Measurements from ENCODE around the gene CST3. TPM values are rescaled to one million over a fixed set of nuclear protein-coding genes. Genes with fewer than 3 reads are reported as not detected.
"Not testable (repeated sequence)": the region's sequence is repeated elsewhere in the genome, so short reads cannot be mapped to it uniquely, and the experiment has no call there.

CST3 gene
- total RNA-seq, 2 experiments from 2014 or later, result 0.26 to 0.29 TPM

DNA sequence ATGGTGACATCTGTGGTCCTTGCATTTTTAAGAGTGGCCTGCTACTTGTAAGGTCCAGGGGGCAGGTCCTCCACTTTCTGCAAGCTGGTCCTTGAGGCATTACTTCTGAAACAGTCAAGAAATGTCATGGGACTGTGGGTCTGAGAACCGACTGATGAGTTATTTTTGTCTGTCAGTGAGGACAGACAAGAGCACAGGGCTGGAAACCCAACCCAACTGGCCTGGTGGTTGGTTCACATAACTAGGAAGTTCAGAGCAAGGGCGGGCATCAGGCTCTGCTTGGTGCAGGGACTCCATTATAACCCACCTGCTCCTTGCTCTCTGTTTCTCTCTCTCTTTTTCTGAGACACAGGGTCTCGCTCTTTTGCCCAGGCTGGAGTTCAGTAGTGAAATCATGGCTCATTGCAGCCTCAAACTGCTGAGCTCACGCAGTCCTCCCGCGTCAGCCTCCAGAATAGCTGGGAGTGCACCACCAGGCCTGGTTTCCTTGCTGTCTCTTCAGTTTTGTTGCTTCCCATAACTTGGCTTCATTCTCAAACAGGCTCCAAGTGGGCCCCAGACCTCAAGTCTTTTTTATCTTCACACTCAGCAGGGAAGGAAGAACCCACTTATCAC is 9.2 kb downstream of the CST3 start:
- intact Hi-C loops (cut with micrococcal nuclease), result no loop called here
- CTCF ChIA-PET, result no interaction called here
- Mint-ChIP-seq H3K27ac (no peak overlapping the region), H3K36me3 (no peaks in the 10 kb centered on the region), H3K4me3 (no peak overlapping the region), H3K27me3 (peaks cover 3% of the 10 kb centered on the region), H3K9me3 (no peaks in the 10 kb centered on the region), H3K4me1 (ENCODE audit: low read depth) (no peaks in the 10 kb centered on the region)
- DNase-seq, result no peak
- POLR2A ChIA-PET, result no interaction called here

DNA sequence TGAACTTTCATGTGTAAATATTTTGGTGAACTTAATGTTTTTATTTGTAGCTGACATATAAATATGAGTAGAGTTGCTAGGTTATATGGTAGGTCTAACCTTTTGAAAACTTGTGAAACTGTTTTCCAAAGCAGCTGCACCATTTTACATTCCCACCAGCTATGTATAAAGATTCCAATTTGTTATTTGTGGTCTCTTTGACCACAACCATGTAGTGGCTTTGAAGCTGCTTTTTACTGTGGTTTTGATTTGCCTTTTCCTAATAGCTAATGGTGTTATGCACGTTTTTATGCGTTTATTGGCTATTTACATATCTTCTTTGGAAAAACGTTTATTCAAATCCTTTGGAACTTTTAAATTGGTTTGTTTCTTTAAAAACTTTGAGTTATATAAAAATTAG is 10.3 kb downstream of the CST3 start:
- Mint-ChIP-seq H3K27me3 (peaks cover 3% of the 10 kb centered on the region), H3K4me1 (ENCODE audit: low read depth) (no peaks in the 10 kb centered on the region), H3K9me3 (no peaks in the 10 kb centered on the region), H3K4me3 (no peak overlapping the region), H3K27ac (no peak overlapping the region), H3K36me3 (no peaks in the 10 kb centered on the region)
- ChIA-PET POLR2A (no interaction called here), CTCF (no interaction called here)
- DNase-seq, result no peak
- intact Hi-C loops (cut with micrococcal nuclease), result no loop called here

DNA sequence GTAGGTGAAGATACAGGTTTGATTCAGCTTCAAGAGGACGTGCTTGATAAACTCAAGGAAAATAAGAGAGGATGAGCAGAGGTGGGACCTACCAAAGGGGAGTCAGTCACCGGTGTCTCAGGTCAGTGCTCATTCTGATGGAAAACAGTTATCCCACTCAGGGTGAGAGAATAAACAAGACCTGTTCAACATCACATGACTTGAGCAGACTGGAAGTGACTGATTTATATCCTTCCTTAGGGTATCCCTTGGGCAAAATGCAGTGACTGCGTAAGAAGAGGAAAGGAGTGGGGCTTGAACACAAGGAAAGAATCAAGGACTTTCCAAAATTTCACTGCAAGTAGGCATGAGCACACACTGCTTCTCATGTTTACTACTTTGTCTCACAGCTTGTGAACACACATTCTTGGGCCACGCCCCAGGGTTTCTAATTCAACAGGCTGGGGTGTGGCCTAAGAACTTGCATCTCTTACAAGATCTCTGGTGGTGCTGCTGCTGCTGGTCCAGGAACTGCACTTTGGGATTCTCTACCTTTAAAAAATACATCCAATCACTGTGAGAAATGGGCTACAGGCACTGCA is 11.6 kb downstream of the CST3 start:
- H3K27ac Mint-ChIP-seq, result no peak overlapping the region
- H3K27me3 Mint-ChIP-seq, result peaks cover 10% of the 10 kb centered on the region
- no peaks in the 10 kb centered on the region for H3K4me1 Mint-ChIP-seq (ENCODE audit: low read depth)
- intact Hi-C loops (cut with micrococcal nuclease), result no loop called here
- no peak for DNase-seq
- H3K4me3 Mint-ChIP-seq, result no peak overlapping the region
- no peaks in the 10 kb centered on the region for H3K9me3 Mint-ChIP-seq
- ChIA-PET POLR2A (interaction anchor here (0.7 kb wide), 1 partner anchor 30 kb away, joined by 3 read pairs; no protein-coding TSS in a partner anchor), CTCF (no interaction called here)
- H3K36me3 Mint-ChIP-seq, result no peaks in the 10 kb centered on the region

DNA sequence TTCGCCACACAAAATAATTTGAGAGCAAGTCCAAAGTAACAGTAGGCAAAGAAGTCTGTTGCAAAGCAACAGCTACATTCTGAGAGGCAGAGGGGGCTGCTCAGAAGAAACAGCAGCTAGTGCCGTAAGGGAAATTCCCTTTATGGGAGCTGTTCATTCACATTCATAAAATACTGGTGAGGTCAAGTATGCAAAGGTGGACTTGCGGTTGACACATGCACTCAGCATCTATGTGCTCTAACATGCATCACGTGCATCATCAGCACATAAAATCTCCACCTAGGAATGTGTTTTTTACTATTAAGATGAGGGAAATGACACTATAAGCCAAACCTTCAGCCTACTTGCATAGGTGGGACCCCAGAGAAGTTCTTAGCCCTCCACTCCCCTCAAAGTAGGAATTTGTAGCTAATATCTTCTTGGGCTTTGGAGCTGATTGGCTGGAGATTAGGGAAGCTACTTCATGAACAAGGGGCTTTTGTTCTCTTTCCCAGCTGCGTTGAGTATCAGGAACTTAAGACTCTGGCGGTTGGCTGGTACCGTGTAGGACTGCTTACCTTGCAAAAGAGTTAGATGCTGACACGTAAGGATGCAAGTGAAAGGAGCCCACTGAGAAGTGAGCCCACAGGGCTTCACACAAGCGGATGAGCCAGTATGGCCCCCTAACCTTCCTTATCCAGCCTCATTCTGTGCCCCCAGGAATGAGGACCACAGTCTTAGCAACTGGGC is 12.4 kb downstream of the CST3 start:
- Mint-ChIP-seq H3K27ac (no peak overlapping the region), H3K9me3 (no peaks in the 10 kb centered on the region), H3K36me3 (no peaks in the 10 kb centered on the region), H3K4me1 (ENCODE audit: low read depth) (no peaks in the 10 kb centered on the region), H3K27me3 (peaks cover 8% of the 10 kb centered on the region), H3K4me3 (no peak overlapping the region)
- no peak for DNase-seq
- intact Hi-C loops (cut with micrococcal nuclease), result no loop called here
- POLR2A ChIA-PET, result interaction anchor here (0.7 kb wide), 1 partner anchor 31 kb away, joined by 3 read pairs; no protein-coding TSS in a partner anchor
- CTCF ChIA-PET, result no interaction called here

DNA sequence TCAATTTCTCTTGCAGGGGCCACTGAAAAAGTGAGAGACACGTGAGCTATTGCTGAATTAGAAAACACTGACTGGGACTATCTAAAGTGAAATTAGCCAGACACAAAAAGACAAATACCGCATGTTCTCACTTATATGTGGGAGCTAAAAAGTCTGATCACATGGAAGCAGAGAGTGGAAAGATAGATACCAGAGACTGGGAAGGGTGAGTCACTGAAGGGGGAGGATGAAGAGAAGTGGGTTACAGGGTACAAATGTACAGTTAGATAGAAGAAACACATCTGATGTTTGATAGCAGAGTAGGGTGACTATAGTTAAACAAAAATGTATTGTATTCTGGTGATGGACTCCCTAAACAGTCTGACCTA is 13.4 kb downstream of the CST3 start:
- ChIA-PET POLR2A (no interaction called here), CTCF (no interaction called here)
- H3K36me3 Mint-ChIP-seq, result no peaks in the 10 kb centered on the region
- H3K4me3 Mint-ChIP-seq, result no peak overlapping the region
- H3K27ac Mint-ChIP-seq, result no peak overlapping the region
- no peaks in the 10 kb centered on the region for H3K9me3 Mint-ChIP-seq
- intact Hi-C loops (cut with micrococcal nuclease), result no loop called here
- no peak for DNase-seq
- H3K27me3 Mint-ChIP-seq, result peaks cover 7% of the 10 kb centered on the region
- no peaks in the 10 kb centered on the region for H3K4me1 Mint-ChIP-seq (ENCODE audit: low read depth)

DNA sequence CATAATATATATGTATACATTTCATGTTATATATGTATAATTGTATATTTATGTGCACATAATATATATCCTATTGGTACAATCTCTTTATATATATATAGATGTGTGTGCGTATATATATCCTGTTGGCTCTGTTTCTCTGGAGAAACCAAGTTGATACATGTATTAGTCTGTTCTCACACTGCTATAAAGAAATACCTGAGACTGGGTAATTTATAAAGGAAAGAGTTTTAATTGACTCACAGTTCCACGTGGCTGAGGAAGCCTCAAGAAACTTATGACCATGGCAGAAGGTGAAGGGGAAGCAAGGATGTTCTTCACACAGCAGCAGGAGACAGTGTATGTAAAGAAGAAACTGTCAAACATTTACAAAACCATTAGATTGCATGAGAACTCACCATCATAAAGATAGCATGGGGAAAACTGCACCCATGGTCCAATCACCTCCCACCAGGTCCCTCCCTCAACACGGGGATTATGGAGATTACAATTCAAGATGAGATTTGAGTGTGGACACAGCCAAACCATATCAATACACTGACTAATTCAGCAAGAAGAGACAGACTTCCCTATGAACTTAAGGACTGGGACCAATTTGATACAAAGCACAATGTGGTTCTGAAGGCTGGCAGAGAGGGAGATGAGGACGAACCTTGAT is 14.0 kb downstream of the CST3 start:
- ChIA-PET POLR2A (no interaction called here), CTCF (no interaction called here)
- no peaks in the 10 kb centered on the region for H3K4me1 Mint-ChIP-seq (ENCODE audit: low read depth)
- H3K36me3 Mint-ChIP-seq, result no peaks in the 10 kb centered on the region
- H3K4me3 Mint-ChIP-seq, result no peak overlapping the region
- H3K27me3 Mint-ChIP-seq, result peaks cover 7% of the 10 kb centered on the region
- DNase-seq, result no peak
- intact Hi-C loops (cut with micrococcal nuclease), result no loop called here
- no peaks in the 10 kb centered on the region for H3K9me3 Mint-ChIP-seq
- no peak overlapping the region for H3K27ac Mint-ChIP-seq

DNA sequence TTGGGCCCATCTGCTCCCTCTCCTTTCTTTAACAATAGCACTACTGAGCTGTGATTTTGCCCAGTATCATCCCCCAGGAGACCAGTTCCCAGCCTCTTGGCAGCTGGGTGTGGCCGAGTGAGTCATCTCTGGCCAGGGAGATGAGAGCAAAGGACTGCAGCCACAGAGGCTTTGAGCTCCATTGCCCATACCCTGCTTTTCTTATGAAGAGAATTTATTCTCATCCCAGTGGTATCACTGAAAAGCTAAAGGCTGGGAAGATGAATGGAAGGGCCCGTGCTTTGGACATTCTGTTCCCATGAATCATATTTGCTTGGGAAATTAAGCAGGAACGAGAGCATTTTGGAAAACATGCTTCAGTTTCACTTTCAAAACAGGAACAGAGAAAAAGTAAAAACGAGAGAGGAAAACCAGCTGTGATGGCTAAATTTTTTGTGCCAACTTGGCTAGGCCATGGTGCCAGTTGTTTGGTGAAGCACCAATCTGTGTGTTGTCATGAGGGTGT is 14.9 kb downstream of the CST3 start:
- no peaks in the 10 kb centered on the region for H3K9me3 Mint-ChIP-seq
- intact Hi-C loops (cut with micrococcal nuclease), result no loop called here
- H3K27ac Mint-ChIP-seq, result no peak overlapping the region
- no peaks in the 10 kb centered on the region for H3K4me1 Mint-ChIP-seq (ENCODE audit: low read depth)
- DNase-seq, result no peak
- ChIA-PET CTCF (no interaction called here), POLR2A (no interaction called here)
- no peaks in the 10 kb centered on the region for H3K36me3 Mint-ChIP-seq
- no peak overlapping the region for H3K4me3 Mint-ChIP-seq
- peaks cover 12% of the 10 kb centered on the region for H3K27me3 Mint-ChIP-seq

DNA sequence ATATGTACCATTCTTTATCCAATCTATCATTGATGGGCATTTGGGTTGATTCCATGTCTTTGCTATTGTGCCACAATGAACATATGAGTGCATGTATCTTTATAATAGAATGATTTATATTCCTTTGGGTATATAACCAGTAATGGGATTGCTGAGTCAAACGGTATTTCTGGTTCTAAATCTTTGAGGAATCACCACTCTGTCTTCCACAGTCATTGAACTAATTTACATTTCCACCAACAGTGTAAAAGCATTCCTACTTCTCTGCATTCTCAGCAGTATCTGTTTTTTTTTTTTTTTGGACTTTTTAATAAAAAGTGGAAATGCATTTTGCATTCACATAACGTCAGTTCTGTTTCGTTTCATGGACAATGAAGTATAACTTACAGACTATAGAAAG is 15.4 kb downstream of the CST3 start:
- POLR2A ChIA-PET; H3K36me3 Mint-ChIP-seq; DNase-seq; intact Hi-C loops (cut with micrococcal nuclease); H3K4me1 Mint-ChIP-seq (ENCODE audit: low read depth); H3K27ac Mint-ChIP-seq; H3K4me3 Mint-ChIP-seq; CTCF ChIA-PET; H3K9me3 Mint-ChIP-seq: not testable (repeated sequence)
- H3K27me3 Mint-ChIP-seq, result peaks cover 12% of the 10 kb centered on the region

DNA sequence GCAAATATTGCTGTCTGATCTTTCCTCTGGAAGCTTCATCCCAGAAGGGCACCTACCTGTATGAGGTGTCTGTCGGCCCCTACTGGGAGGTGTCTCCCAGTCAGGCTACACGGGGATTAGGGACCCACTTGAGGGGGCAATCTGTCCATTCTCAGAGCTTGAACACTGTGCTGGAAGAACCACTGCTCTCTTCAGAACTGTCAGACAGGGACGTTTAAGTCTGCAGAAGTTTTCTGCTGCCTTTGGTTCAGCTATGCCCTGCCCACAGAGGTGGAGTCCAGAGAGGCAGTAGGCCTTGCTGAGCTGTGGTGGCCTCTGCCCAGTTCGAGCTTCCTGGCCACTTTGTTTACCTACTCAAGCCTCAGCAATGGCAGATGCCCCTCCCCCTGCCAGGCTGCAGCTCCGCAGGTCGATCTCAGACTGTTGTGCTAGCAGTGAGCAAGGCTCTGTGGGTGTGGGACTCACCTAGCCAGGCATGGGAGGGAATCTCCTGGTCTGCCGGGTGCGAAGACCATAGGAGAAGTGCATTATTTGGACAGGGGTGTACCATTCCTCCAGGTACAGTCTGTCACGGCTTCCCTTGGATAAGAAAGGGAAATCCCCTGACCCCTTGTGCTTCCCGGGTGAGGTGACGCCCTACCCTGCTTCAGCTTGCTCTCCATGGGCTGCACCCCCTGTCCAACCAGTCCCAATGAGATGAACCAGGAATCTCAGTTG is 16.9 kb downstream of the CST3 start:
- H3K4me3 Mint-ChIP-seq; H3K27ac Mint-ChIP-seq; H3K36me3 Mint-ChIP-seq; POLR2A ChIA-PET; H3K4me1 Mint-ChIP-seq (ENCODE audit: low read depth); intact Hi-C loops (cut with micrococcal nuclease); H3K9me3 Mint-ChIP-seq; DNase-seq: not testable (repeated sequence)
- peaks cover 12% of the 10 kb centered on the region for H3K27me3 Mint-ChIP-seq
- CTCF ChIA-PET, result interaction anchor here (0.8 kb wide), 1 partner anchor 14 kb away, joined by 3 read pairs; no protein-coding TSS in a partner anchor

DNA sequence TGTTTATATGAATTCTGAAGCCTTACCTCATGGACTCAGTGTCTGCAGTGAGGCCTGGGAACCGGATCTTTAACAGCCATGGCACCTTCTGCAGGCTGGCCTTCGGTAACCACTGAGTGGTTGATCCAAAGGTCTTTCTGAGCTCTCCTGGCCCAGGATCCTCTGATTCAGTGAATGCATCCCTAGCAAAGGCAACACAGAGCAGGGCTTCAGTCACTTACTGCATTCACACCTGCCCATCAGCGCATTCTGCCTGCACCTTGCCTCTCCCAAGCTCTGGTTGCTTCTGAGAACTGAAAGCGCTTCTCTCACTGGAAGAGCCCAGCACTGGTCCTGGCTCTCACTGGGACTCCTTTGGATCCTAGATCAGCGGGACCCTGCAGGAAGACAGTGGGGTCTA is 23.6 kb downstream of the CST3 start:
- no peak overlapping the region for H3K4me3 Mint-ChIP-seq
- H3K36me3 Mint-ChIP-seq, result no peaks in the 10 kb centered on the region
- peaks cover 2% of the 10 kb centered on the region for H3K9me3 Mint-ChIP-seq
- POLR2A ChIA-PET, result no interaction called here
- DNase-seq, result no peak
- intact Hi-C loops (cut with micrococcal nuclease), result no loop called here
- CTCF ChIA-PET, result no interaction called here
- no peak overlapping the region for H3K27ac Mint-ChIP-seq
- peaks cover 5% of the 10 kb centered on the region for H3K27me3 Mint-ChIP-seq
- H3K4me1 Mint-ChIP-seq (ENCODE audit: low read depth), result no peaks in the 10 kb centered on the region

DNA sequence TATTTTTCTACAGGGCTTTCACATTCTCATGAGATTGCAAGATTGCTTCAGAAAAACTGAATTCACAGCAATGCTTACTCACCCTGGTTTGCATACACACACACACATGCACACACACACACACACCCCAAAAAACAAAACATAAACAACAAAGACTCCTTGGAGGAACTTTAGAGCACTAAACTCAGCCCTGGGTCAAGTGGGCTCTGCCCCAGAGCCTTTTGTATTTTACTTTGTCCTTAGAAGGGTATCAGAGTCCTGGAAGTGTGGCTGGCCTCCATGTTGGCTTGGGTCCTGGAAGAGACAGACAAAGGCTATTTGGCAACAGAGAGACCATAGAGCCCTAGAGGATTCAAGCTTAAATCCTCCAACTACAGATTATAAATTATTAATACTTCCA is 24.1 kb downstream of the CST3 start:
- Mint-ChIP-seq H3K27ac (no peak overlapping the region), H3K4me1 (ENCODE audit: low read depth) (no peaks in the 10 kb centered on the region), H3K4me3 (no peak overlapping the region), H3K36me3 (no peaks in the 10 kb centered on the region), H3K9me3 (peaks cover 2% of the 10 kb centered on the region), H3K27me3 (peaks cover 4% of the 10 kb centered on the region)
- DNase-seq, result no peak
- POLR2A ChIA-PET, result no interaction called here
- intact Hi-C loops (cut with micrococcal nuclease), result no loop called here
- CTCF ChIA-PET, result no interaction called here

DNA sequence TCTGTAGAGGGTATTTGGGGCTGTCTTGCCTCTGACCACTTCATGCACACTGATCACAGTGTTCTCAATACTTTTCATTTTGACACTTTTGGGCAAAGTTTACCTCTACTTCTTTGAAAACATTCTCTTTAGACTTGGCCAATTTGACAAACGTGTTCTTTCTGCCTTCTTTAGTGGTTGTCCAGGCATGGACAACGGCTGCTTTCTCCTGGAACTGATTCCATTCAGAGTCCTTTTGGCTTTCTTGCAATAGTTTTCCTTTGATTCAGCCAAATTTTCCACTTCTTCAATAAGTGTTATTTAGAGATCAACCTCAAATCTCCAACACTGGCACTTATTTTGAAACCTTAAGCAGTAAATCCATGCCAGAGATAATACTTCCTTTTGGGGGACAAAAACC is 25.4 kb downstream of the CST3 start:
- ChIA-PET POLR2A (no interaction called here), CTCF (no interaction called here)
- intact Hi-C loops (cut with micrococcal nuclease), result no loop called here
- no peak for DNase-seq
- Mint-ChIP-seq H3K9me3 (peaks cover 2% of the 10 kb centered on the region), H3K36me3 (no peaks in the 10 kb centered on the region), H3K27me3 (no peaks in the 10 kb centered on the region), H3K27ac (no peak overlapping the region), H3K4me1 (ENCODE audit: low read depth) (no peaks in the 10 kb centered on the region), H3K4me3 (no peak overlapping the region)

Measured in activated CD4-positive, alpha-beta memory T cell treated with anti-CD3 and anti-CD28 coated beads for 36 hours (primary cell).